Measurements from ENCODE around the gene SNUPN. TPM values are rescaled to one million over a fixed set of nuclear protein-coding genes. Genes with fewer than 3 reads are reported as not detected.

Gene SNUPN
- total RNA-seq, 1 experiment from 2014 or later: 34.6 TPM

DNA sequence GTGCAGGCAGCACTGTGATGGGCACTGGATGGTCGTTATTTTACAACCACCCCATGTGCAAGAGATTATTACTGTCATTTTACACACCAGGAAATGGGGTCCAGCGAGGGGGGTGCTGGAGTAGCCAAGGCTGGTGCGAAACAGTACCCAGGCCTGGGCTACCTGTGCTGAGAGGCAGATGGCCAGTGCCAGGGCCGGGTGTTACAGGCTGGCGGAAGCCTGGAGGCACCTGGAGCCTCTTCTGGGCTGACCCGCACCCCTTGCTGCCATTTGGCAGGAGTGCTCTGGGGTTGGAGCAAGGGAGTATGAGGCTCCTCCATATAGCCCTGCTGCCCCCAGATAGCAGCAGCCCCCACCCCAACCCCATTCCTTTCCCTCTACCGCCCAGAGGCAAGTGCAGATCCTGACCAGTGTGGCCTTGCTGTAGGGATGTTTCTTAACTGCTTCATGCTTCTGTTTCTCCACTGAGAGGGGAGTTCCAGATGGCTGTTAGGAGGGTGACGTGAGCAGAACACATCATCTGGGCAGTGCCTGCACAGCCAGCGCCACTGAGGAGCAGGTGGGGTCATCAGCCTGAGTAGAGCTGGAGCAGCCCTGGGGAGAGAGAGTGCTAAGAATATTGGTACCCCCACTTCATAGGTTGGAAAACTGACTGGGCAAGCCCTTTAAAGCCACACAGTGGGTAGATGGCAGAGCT is 37.4 kb upstream of the SNUPN start:
- Histone ChIP-seq H3K27ac (ENCODE audit: low read depth, low read length, poor library complexity, severe bottlenecking) (no peak overlapping the region), H3K36me3 (ENCODE audit: insufficient read depth, low read length, poor library complexity, severe bottlenecking) (no peaks in the 10 kb centered on the region), H3K4me1 (ENCODE audit: insufficient read depth, low read length, poor library complexity, severe bottlenecking) (peaks cover 9% of the 10 kb centered on the region), H3K27me3 (replicated peaks; ENCODE audit: insufficient read depth, low read depth, low read length, poor library complexity) (no peaks in the 10 kb centered on the region), H3K9me3 (ENCODE audit: low read depth, low read length, poor library complexity, severe bottlenecking) (no peaks in the 10 kb centered on the region), H3K4me3 (ENCODE audit: low read depth, low read length, poor library complexity, severe bottlenecking) (no peak overlapping the region)
- POLR2A ChIA-PET (ENCODE audit: low non-redundant PET): no interaction called here
- no peak for DNase-seq (ENCODE audit: low spot score)
- intact Hi-C loops (cut with micrococcal nuclease; ENCODE audit: unreplicated experiment): loop anchor here (10.0 kb wide), 1 partner anchor 638 kb away; the partner anchor contains the start of gene PPCDC
- no TSS peak for BruUV-seq (replicated peaks)
- CTCF ChIA-PET: no interaction called here
- TF ChIP-seq, protein P1, sequence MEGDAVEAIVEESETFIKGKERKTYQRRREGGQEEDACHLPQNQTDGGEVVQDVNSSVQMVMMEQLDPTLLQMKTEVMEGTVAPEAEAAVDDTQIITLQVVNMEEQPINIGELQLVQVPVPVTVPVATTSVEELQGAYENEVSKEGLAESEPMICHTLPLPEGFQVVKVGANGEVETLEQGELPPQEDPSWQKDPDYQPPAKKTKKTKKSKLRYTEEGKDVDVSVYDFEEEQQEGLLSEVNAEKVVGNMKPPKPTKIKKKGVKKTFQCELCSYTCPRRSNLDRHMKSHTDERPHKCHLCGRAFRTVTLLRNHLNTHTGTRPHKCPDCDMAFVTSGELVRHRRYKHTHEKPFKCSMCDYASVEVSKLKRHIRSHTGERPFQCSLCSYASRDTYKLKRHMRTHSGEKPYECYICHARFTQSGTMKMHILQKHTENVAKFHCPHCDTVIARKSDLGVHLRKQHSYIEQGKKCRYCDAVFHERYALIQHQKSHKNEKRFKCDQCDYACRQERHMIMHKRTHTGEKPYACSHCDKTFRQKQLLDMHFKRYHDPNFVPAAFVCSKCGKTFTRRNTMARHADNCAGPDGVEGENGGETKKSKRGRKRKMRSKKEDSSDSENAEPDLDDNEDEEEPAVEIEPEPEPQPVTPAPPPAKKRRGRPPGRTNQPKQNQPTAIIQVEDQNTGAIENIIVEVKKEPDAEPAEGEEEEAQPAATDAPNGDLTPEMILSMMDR (conservative IDR thresholded peaks at IDR 0.05; ENCODE audit: low read depth, low read length): no peak
- TF ChIP-seq EZH2 (IDR thresholded peaks at IDR 0.05; ENCODE audit: borderline replicate concordance, low read depth, low read length, poor library complexity, severe bottlenecking): no peak

DNA sequence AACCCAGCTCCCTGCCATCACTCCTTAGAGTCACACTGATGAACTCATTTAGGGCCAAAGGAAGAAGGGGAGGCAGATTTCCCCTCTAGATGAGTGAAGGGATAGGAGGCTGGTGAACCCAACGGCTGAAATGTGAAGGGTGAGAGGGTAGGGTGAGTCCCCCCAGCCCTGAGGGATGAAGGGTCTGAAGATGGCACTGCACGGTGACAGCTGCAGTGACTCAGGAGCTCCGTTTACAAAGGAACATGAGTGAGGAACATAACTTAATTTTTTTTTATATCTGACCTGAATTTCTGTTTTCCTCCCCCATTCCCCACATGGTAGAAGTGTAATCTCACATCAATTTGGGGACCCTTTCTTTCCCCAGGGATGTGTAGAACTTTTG is 36.2 kb upstream of the SNUPN start:
- Histone ChIP-seq H3K27me3 (replicated peaks; ENCODE audit: insufficient read depth, low read depth, low read length, poor library complexity) (no peaks in the 10 kb centered on the region), H3K27ac (ENCODE audit: low read depth, low read length, poor library complexity, severe bottlenecking) (no peak overlapping the region), H3K4me1 (ENCODE audit: insufficient read depth, low read length, poor library complexity, severe bottlenecking) (peaks cover 5% of the 10 kb centered on the region), H3K4me3 (ENCODE audit: low read depth, low read length, poor library complexity, severe bottlenecking) (no peak overlapping the region), H3K9me3 (ENCODE audit: low read depth, low read length, poor library complexity, severe bottlenecking) (no peaks in the 10 kb centered on the region), H3K36me3 (ENCODE audit: insufficient read depth, low read length, poor library complexity, severe bottlenecking) (no peaks in the 10 kb centered on the region)
- intact Hi-C loops (cut with micrococcal nuclease; ENCODE audit: unreplicated experiment): loop anchor here (10.0 kb wide), 1 partner anchor 637 kb away; the partner anchor contains the start of gene PPCDC
- TF ChIP-seq, protein P1 (conservative IDR thresholded peaks at IDR 0.05; ENCODE audit: low read depth, low read length): no peak
- no peak for TF ChIP-seq EZH2 (IDR thresholded peaks at IDR 0.05; ENCODE audit: borderline replicate concordance, low read depth, low read length, poor library complexity, severe bottlenecking)
- DNase-seq (ENCODE audit: low spot score): no peak
- ChIA-PET POLR2A (ENCODE audit: low non-redundant PET) (no interaction called here), CTCF (no interaction called here)
- no TSS peak for BruUV-seq (replicated peaks)

DNA sequence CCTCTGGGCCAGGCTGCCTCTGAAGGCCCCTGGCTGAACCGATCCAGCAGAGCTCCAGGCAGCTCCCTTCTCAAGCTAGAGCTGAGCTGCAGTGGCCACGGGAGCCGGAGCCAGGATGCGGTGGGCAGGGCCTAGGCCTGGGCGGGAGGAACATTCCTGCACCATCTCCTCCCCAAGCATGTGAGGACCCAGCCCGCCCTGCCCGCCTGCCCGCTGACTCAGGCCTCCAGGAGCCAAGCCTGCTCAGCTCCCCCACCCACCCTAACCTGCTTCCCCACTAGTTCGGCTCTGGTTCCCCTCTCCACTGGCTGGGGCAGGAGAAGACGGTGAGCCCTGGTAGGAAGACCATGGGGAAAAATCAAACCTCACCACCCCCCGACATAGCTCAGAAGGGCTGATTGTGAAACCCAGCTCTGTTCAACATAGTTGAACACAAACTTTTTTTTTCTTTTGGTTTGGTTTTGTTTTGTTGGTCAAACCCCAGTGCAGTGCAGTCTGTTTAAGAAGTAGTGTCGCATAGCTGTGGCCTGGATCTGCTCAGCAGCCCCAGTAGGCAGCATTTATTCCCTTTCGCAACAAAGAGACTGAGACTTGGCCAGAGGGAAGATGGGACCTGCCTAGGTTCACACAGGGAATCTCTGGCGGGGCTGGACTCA is 35.7 kb upstream of the SNUPN start:
- BruUV-seq (replicated peaks): no TSS peak
- peaks cover under 1% of the 10 kb centered on the region for H3K4me1 ChIP-seq (ENCODE audit: insufficient read depth, low read length, poor library complexity, severe bottlenecking)
- H3K27me3 ChIP-seq (replicated peaks; ENCODE audit: insufficient read depth, low read depth, low read length, poor library complexity): no peaks in the 10 kb centered on the region
- no peak for DNase-seq (ENCODE audit: low spot score)
- no peak overlapping the region for H3K4me3 ChIP-seq (ENCODE audit: low read depth, low read length, poor library complexity, severe bottlenecking)
- no peaks in the 10 kb centered on the region for H3K36me3 ChIP-seq (ENCODE audit: insufficient read depth, low read length, poor library complexity, severe bottlenecking)
- ChIA-PET CTCF (no interaction called here), POLR2A (ENCODE audit: low non-redundant PET) (no interaction called here)
- H3K27ac ChIP-seq (ENCODE audit: low read depth, low read length, poor library complexity, severe bottlenecking): no peak overlapping the region
- H3K9me3 ChIP-seq (ENCODE audit: low read depth, low read length, poor library complexity, severe bottlenecking): no peaks in the 10 kb centered on the region
- no peak for TF ChIP-seq EZH2 (IDR thresholded peaks at IDR 0.05; ENCODE audit: borderline replicate concordance, low read depth, low read length, poor library complexity, severe bottlenecking)
- intact Hi-C loops (cut with micrococcal nuclease; ENCODE audit: unreplicated experiment): loop anchor here (10.0 kb wide), 1 partner anchor 636 kb away; the partner anchor contains the start of gene PPCDC

Data from A673 (cell line).